Fibroblast of lung (primary cell): Measurements from ENCODE around the gene VPS13D. TPM values are rescaled to one million over a fixed set of nuclear protein-coding genes. Genes with fewer than 3 reads are reported as not detected.

Experiments
- DNase-seq, 2 donors: peaks; one replicate each; pipeline versions ENCODE4 v3.0.0 to v3.0.0-alpha.2; 2010; ENCODE audit warnings: low read depth in 2 of 2
- H2AFZ ChIP-seq: 2 replicates; pipeline ENCODE4 v1.5.1; 2012; ENCODE audit warnings: low read length, control low read depth, inconsistent platforms
- H3K27ac ChIP-seq: 2 replicates; pipeline ENCODE4 v1.5.1; 2011; ENCODE audit warnings: low read length, control low read depth; ENCODE audit not compliant: insufficient read depth
- H3K27me3 ChIP-seq: 2 replicates; pipeline ENCODE4 v1.5.1; 2011; ENCODE audit warnings: mild to moderate bottlenecking, low read length; ENCODE audit not compliant: control insufficient read depth, insufficient read depth
- H3K36me3 ChIP-seq: 2 replicates; pipeline ENCODE4 v1.5.1; 2011; ENCODE audit warnings: low read length; ENCODE audit not compliant: control insufficient read depth, insufficient read depth
- H3K4me1 ChIP-seq: 2 replicates; pipeline ENCODE4 v1.5.1; 2011; ENCODE audit warnings: low read length; ENCODE audit not compliant: control insufficient read depth, insufficient read depth; ENCODE audit errors: extremely low read depth
- H3K4me2 ChIP-seq: 2 replicates; pipeline ENCODE4 v1.5.1; 2011; ENCODE audit warnings: low read length, control low read depth; ENCODE audit not compliant: insufficient read depth; ENCODE audit errors: extremely low read depth
- H3K4me3 ChIP-seq, 4 experiments: fragments of 200-600 bp in 1 of 4; sonication (generic) in 1 of 4; replicated peaks in 1 of 4; 2 replicates each; pipeline ENCODE4 v1.5.1; 2011 to 2016; ENCODE audit warnings: low read length in 4 of 4, low read depth in 3 of 4, mild to moderate bottlenecking in 3 of 4, control low read depth in 2 of 4, inconsistent platforms in 1 of 4, mixed read lengths in 1 of 4; ENCODE audit not compliant: insufficient read depth in 1 of 4; ENCODE audit errors: control extremely low read depth in 1 of 4
- H3K79me2 ChIP-seq: 2 replicates; pipeline ENCODE4 v1.5.1; 2012; ENCODE audit warnings: mild to moderate bottlenecking, low read length, inconsistent platforms; ENCODE audit not compliant: control insufficient read depth, insufficient read depth
- H3K9ac ChIP-seq: 2 replicates; pipeline ENCODE4 v1.5.1; 2011; ENCODE audit warnings: mild to moderate bottlenecking, low read length, control low read depth; ENCODE audit not compliant: insufficient read depth
- H3K9me3 ChIP-seq: 2 replicates; pipeline ENCODE4 v1.5.1; 2012; ENCODE audit warnings: low read depth, low read length; ENCODE audit not compliant: control insufficient read depth, insufficient read depth
- H4K20me1 ChIP-seq: 2 replicates; pipeline ENCODE4 v1.5.1; 2011; ENCODE audit warnings: low read length; ENCODE audit not compliant: control insufficient read depth, insufficient read depth; ENCODE audit errors: extremely low read depth
- EZH2 ChIP-seq: IDR thresholded peaks from 2 replicates; pipeline ENCODE4 v1.5.1; 2012; ENCODE audit warnings: low read length, control low read depth, mild to moderate bottlenecking; ENCODE audit errors: missing control alignments
- polyA plus RNA-seq, 2 donors: library from polyadenylated mRNA; depleted of rRNA in 1 of 2; stranded (reverse) in 1 of 2; unstranded in 1 of 2; fragments of >200 nt; gene quantifications; 2 replicates each; pipeline ENCODE4 v1.2.1, GENCODE V29; 2011 to 2012; ENCODE audit warnings: missing spikeins in 1 of 2
- total RNA-seq: library from RNA; depleted of rRNA; stranded (reverse); fragments of >200 nt; gene quantifications from 2 replicates; pipeline ENCODE4 v1.2.1, GENCODE V29; 2014
- TF ChIP-seq, protein P1 (sequence below), 2 donors: IDR thresholded peaks in 1 of 2; conservative IDR thresholded peaks in 1 of 2; 1 replicate in 1 of 2; 2 replicates in 1 of 2; pipeline ENCODE4 v1.5.1; 2011 to 2012; ENCODE audit warnings: low read length in 2 of 2, control low read depth in 1 of 2, inconsistent platforms in 1 of 2, low read depth in 1 of 2, mild to moderate bottlenecking in 1 of 2

VPS13D gene
- total and polyA plus RNA-seq, 2 donors (not counting 1 experiment from before 2014, with no cell fraction given), result 14.6 to 40.0 TPM

DNA sequence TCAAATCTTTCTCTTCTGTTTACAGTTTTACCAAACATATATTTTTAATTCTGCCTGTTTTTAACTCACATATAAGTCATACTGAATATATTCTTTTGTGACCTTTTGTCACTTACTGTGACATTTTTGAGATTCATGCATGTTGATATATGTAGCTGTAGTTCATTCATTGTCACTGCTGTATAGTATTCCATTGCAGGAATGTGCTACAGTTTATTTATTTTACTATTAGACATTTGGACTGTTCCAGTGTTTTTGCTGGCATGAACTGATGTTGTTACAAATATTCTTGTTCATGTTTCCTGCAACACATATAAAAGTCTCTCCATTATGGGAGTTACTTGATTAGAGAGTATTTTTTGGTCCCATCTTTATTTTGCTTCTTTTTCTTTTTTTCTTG, 213.3 kb downstream of the VPS13D start:
- Histone ChIP-seq H4K20me1 (no peaks in the 10 kb centered on the region), H3K27me3 (no peaks in the 10 kb centered on the region), H3K4me2 (no peak overlapping the region), H3K9ac (no peak overlapping the region), H3K36me3 (no peaks in the 10 kb centered on the region), H3K27ac (no peak overlapping the region), H2AFZ (no peak overlapping the region), H3K4me1 (peaks cover 6% of the 10 kb centered on the region), H3K79me2 (no peaks in the 10 kb centered on the region), H3K9me3 (no peaks in the 10 kb centered on the region), H3K4me3 (no peak overlapping the region)
- DNase-seq, result no peak
- TF ChIP-seq, protein P1, sequence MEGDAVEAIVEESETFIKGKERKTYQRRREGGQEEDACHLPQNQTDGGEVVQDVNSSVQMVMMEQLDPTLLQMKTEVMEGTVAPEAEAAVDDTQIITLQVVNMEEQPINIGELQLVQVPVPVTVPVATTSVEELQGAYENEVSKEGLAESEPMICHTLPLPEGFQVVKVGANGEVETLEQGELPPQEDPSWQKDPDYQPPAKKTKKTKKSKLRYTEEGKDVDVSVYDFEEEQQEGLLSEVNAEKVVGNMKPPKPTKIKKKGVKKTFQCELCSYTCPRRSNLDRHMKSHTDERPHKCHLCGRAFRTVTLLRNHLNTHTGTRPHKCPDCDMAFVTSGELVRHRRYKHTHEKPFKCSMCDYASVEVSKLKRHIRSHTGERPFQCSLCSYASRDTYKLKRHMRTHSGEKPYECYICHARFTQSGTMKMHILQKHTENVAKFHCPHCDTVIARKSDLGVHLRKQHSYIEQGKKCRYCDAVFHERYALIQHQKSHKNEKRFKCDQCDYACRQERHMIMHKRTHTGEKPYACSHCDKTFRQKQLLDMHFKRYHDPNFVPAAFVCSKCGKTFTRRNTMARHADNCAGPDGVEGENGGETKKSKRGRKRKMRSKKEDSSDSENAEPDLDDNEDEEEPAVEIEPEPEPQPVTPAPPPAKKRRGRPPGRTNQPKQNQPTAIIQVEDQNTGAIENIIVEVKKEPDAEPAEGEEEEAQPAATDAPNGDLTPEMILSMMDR (conservative IDR thresholded peaks at IDR 0.05 in 1 of 2, IDR thresholded peaks at IDR 0.05 in 1 of 2; ENCODE audit: low read depth in 1 of 2, low read length in 2 of 2), result no peak
- no peak for TF ChIP-seq EZH2

DNA sequence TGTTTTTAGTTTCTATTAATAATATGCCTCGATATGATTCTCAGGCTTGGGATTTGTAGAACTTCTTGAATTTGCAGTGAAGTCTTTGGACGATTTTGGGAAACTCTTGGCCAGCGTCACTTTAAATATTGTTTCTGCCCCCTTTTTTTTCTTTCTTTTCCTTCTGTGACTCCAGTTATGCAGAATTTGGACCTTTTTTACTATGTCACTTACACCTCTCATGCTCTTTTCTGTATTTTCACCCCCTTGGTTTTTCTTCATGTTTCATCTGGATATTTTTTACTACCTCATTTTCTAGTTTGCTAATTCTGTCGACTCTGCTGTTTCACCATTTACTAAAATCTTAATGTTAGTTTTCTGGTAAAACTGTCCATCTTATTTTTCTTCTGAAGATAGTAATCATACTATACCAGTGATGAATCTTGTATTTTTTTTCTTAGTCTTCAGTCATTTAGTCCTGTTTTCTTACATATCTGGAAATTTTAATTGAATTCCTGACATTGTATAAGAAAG, 214.6 kb downstream of the VPS13D start:
- Histone ChIP-seq H3K9me3 (no peaks in the 10 kb centered on the region), H4K20me1 (no peaks in the 10 kb centered on the region), H2AFZ (no peak overlapping the region), H3K79me2 (no peaks in the 10 kb centered on the region), H3K36me3 (no peaks in the 10 kb centered on the region), H3K27ac (no peak overlapping the region), H3K4me1 (peaks cover 12% of the 10 kb centered on the region), H3K27me3 (no peaks in the 10 kb centered on the region), H3K4me3 (no peak overlapping the region), H3K9ac (no peak overlapping the region), H3K4me2 (no peak overlapping the region)
- DNase-seq, result no peak
- TF ChIP-seq, protein P1 (conservative IDR thresholded peaks at IDR 0.05 in 1 of 2, IDR thresholded peaks at IDR 0.05 in 1 of 2; ENCODE audit: low read depth in 1 of 2, low read length in 2 of 2), result no peak
- TF ChIP-seq EZH2, result no peak

DNA sequence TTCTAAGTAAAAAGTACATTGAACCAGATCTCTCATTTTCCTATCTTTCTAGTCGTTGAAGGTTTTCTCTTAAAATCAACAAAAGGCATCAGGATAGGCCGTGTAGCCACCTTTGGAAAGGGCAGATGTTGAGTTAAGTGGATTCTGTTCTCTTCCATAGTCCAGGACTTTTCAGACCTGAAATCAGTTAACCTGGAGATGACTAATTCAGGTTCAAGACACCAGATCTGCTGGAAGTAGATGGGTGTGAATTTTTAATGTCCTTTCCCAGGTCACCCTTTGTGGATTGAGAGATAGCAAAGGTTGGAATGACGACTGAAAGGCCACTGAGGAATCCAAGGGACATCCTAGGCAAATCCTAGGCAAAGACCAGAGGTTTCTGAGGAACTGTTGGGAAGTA, 215.4 kb downstream of the VPS13D start:
- no peak for TF ChIP-seq EZH2
- H4K20me1 ChIP-seq, result no peaks in the 10 kb centered on the region
- H3K4me2 ChIP-seq, result no peak overlapping the region
- peaks cover 12% of the 10 kb centered on the region for H3K4me1 ChIP-seq
- no peak for DNase-seq
- no peak overlapping the region for H3K4me3 ChIP-seq
- no peaks in the 10 kb centered on the region for H3K27me3 ChIP-seq
- no peak overlapping the region for H3K27ac ChIP-seq
- H3K36me3 ChIP-seq, result no peaks in the 10 kb centered on the region
- H3K9ac ChIP-seq, result no peak overlapping the region
- no peaks in the 10 kb centered on the region for H3K9me3 ChIP-seq
- no peak overlapping the region for H2AFZ ChIP-seq
- H3K79me2 ChIP-seq, result no peaks in the 10 kb centered on the region
